CD4-positive, alpha-beta T cell (primary cell): ENCODE results near the gene LIPJ. TPM values are rescaled to one million over a fixed set of nuclear protein-coding genes. Genes with fewer than 3 reads are reported as not detected.

ENCODE experiments used
- ATAC-seq: fragments of 200-7000 bp; cut with Tn5 transposase; one replicate; pipeline ENCODE4 v1.10.0; 2022; ENCODE audit warnings: mild to moderate bottlenecking; ENCODE audit not compliant: poor library complexity
- CTCF ChIA-PET: fragments of 350-600 bp; sonication (Branson Sonifier 250); formaldehyde crosslinking; loops from one replicate; lab custom pipeline; 2021; ENCODE audit warnings: antibody characterized with exemption, inconsistent platforms; lab: Charles Lee
- POLR2A ChIA-PET: fragments of 350-600 bp; sonication (Branson Sonifier 250); formaldehyde crosslinking; loops from one replicate; lab custom pipeline; 2021; ENCODE audit warnings: antibody characterized with exemption, inconsistent platforms; lab: Charles Lee
- DNase-seq, 14 experiments: peaks; one replicate each; pipeline ENCODE4 v3.0.0-alpha.2; 2013 to 2020; ENCODE audit warnings: mixed read lengths in 2 of 14
- H3K27ac ChIP-seq, 2 donors: one replicate each; pipeline versions ENCODE4 v1.5.1 to v1.7.0; 2013; ENCODE audit warnings: low read length in 2 of 2, low read depth in 1 of 2, mild to moderate bottlenecking in 1 of 2
- H3K27me3 ChIP-seq, 2 experiments: 1 replicate in 1 of 2; 2 replicates in 1 of 2; pipeline versions ENCODE4 v1.6.1 to v1.7.0; 2013; ENCODE audit warnings: low read length in 2 of 2, control low read depth in 1 of 2, mild to moderate bottlenecking in 1 of 2, moderate library complexity in 1 of 2; ENCODE audit not compliant: insufficient read depth in 2 of 2, control insufficient read depth in 1 of 2
- H3K36me3 ChIP-seq: one replicate; pipeline ENCODE4 v1.6.1; 2013; ENCODE audit warnings: low read length, control low read depth; ENCODE audit not compliant: insufficient read depth
- H3K4me1 ChIP-seq: one replicate; pipeline ENCODE4 v1.6.1; 2013; ENCODE audit warnings: low read length, control low read depth; ENCODE audit not compliant: insufficient read depth
- H3K4me3 ChIP-seq: one replicate; pipeline ENCODE4 v1.5.1; 2013; ENCODE audit warnings: mild to moderate bottlenecking, low read length, moderate library complexity
- H3K9me3 ChIP-seq, 2 experiments: 1 replicate in 1 of 2; 2 replicates in 1 of 2; pipeline versions ENCODE4 v1.6.1 to v1.7.0; 2013; ENCODE audit warnings: low read length in 2 of 2, mild to moderate bottlenecking in 2 of 2, control low read depth in 1 of 2, moderate library complexity in 1 of 2; ENCODE audit not compliant: control insufficient read depth in 1 of 2, insufficient read depth in 1 of 2
- H3K27ac Mint-ChIP-seq: one replicate; pipeline ENCODE4 v1.8.0; 2020; ENCODE audit warnings: mixed read lengths
- H3K27me3 Mint-ChIP-seq: one replicate; pipeline ENCODE4 v1.8.0; 2021; ENCODE audit warnings: mixed read lengths
- H3K36me3 Mint-ChIP-seq: one replicate; pipeline ENCODE4 v1.8.0; 2021; ENCODE audit warnings: low read depth, mixed read lengths
- H3K4me1 Mint-ChIP-seq: one replicate; pipeline ENCODE4 v1.8.0; 2021; ENCODE audit warnings: low read depth, mixed read lengths
- H3K4me3 Mint-ChIP-seq: one replicate; pipeline ENCODE4 v1.8.0; 2020; ENCODE audit warnings: mild to moderate bottlenecking, mixed read lengths
- H3K9me3 Mint-ChIP-seq: one replicate; pipeline ENCODE4 v1.8.0; 2020; ENCODE audit warnings: mixed read lengths
- CTCF ChIP-seq: fragments of 200-600 bp; IDR thresholded peaks from one replicate; pipeline ENCODE4 v1.8.0; 2022; ENCODE audit warnings: antibody characterized with exemption, mild to moderate bottlenecking
- intact Hi-C, 2 experiments: fragments of 100-400 bp; cut with DNase I in 1 of 2; cut with micrococcal nuclease in 1 of 2; formaldehyde crosslinking; loops; one replicate each; pipeline versions ENCODE4 v1.15.1 to v1.9.0; 2023 to 2025; cut with DNase I, micrococcal nuclease
- total RNA-seq, 174 experiments: library from RNA in 2 of 174; stranded (reverse) in 2 of 174; gene quantifications; one replicate each; pipeline ENCODE4 v1.2.3 and lab custom pipeline; 2021 to 2026

The LIPJ gene
- total RNA-seq, 2 experiments from 2014 or later = not detected

- DNase-seq = no peak
- H3K27me3 Mint-ChIP-seq = no peaks in the 10 kb centered on the region
- Histone ChIP-seq H3K4me3 (no peak overlapping the region), H3K27me3 (no peaks in the 10 kb centered on the region), H3K27ac (no peak overlapping the region), H3K36me3 (no peaks in the 10 kb centered on the region), H3K9me3 (no peaks in the 10 kb centered on the region), H3K4me1 (no peaks in the 10 kb centered on the region)
- TF ChIP-seq CTCF = no peak
- CTCF ChIA-PET = no interaction called here
- POLR2A ChIA-PET = no interaction called here
- no peaks in the 10 kb centered on the region for H3K9me3 Mint-ChIP-seq
- H3K4me3 Mint-ChIP-seq = no peak overlapping the region
- intact Hi-C loops = no loop called here
- no peak overlapping the region for H3K27ac Mint-ChIP-seq
- no peaks in the 10 kb centered on the region for H3K36me3 Mint-ChIP-seq
- no peaks in the 10 kb centered on the region for H3K4me1 Mint-ChIP-seq
- ATAC-seq = no peak
Observed at GRCh38 chr10:88624840-88625239, 38.3 kb downstream of the LIPJ start.

GRCh38 chr10:88640186-88640585 lies 53.6 kb downstream of the LIPJ start:
- no peaks in the 10 kb centered on the region for H3K4me1 ChIP-seq
- no peak for TF ChIP-seq CTCF
- no peak overlapping the region for H3K4me3 Mint-ChIP-seq
- no peaks in the 10 kb centered on the region for H3K36me3 ChIP-seq
- no peak overlapping the region for H3K27ac ChIP-seq
- ATAC-seq (no peak), DNase-seq (no peak)
- no peaks in the 10 kb centered on the region for H3K36me3 Mint-ChIP-seq
- POLR2A ChIA-PET = interaction anchor here (0.9 kb wide), 1 partner anchor 21 kb away, joined by 3 read pairs; no protein-coding TSS in a partner anchor
- H3K27me3 ChIP-seq = peaks cover 6 to 7% of the 10 kb centered on the region in 2 experiments
- no peak overlapping the region for H3K27ac Mint-ChIP-seq
- H3K4me3 ChIP-seq = no peak overlapping the region
- CTCF ChIA-PET = no interaction called here
- H3K4me1 Mint-ChIP-seq = no peaks in the 10 kb centered on the region
- peaks cover 30% of the 10 kb centered on the region for H3K27me3 Mint-ChIP-seq
- H3K9me3 ChIP-seq = no peaks in the 10 kb centered on the region
- intact Hi-C loops = no loop called here
- H3K9me3 Mint-ChIP-seq = no peaks in the 10 kb centered on the region

GRCh38 chr10:88642209-88642608 lies 55.6 kb downstream of the LIPJ start:
- intact Hi-C loops = no loop called here

More at GRCh38 chr10:88642209-88642608, 55.6 kb downstream of the LIPJ start:
- H3K4me3 Mint-ChIP-seq = no peak overlapping the region
- no peak overlapping the region for H3K27ac Mint-ChIP-seq
- H3K4me3 ChIP-seq = no peak overlapping the region
- H3K27ac ChIP-seq = no peak overlapping the region
- no peaks in the 10 kb centered on the region for H3K9me3 ChIP-seq
- no peak for TF ChIP-seq CTCF
- no peaks in the 10 kb centered on the region for H3K36me3 ChIP-seq
- H3K4me1 ChIP-seq = no peaks in the 10 kb centered on the region
- no peaks in the 10 kb centered on the region for H3K36me3 Mint-ChIP-seq
- ChIA-PET POLR2A (no interaction called here), CTCF (no interaction called here)
- no peaks in the 10 kb centered on the region for H3K9me3 Mint-ChIP-seq
- no peaks in the 10 kb centered on the region for H3K4me1 Mint-ChIP-seq
- DNase-seq (no peak), ATAC-seq (no peak)
- peaks cover 18% of the 10 kb centered on the region for H3K27me3 Mint-ChIP-seq
- H3K27me3 ChIP-seq = peaks cover 6 to 7% of the 10 kb centered on the region in 2 experiments
